Adipose tissue (tissue), 3 donors: ENCODE measurements around the gene IRF4. TPM values are rescaled to one million over a fixed set of nuclear protein-coding genes. Genes with fewer than 3 reads are reported as not detected.

Experiments
- polyA plus RNA-seq, 3 donors: library from polyadenylated mRNA; stranded (reverse); fragments of 200-250 nt; gene quantifications; one replicate each; pipeline ENCODE4 v1.2.3, GENCODE V29; 2013
- donor health status: healthy with polysubstance abuse.
- donor health status: Bipolar disorder and iron deficiency.
- donor health status: healthy.

The IRF4 gene
- polyA plus RNA-seq, 3 donors = 0.40 to 1.3 (median 0.83) TPM

Other genes with a start within 250 kb of the IRF4 start
- gene DUSP22, start 99.3 kb upstream of the IRF4 start, polyA plus RNA-seq = 10 to 100 TPM; 38.5 to 58.3 (median 47.0) TPM